ENCODE measurements around the gene DYDC2.

GRCh38 chr10:80359644-80360043, 3.1 kb downstream of the DYDC2 start:
- TF ChIP-seq CTCF (conservative IDR thresholded peaks at IDR 0.05; ENCODE audit: low read depth in 2 of 2): no peak
- TF ChIP-seq REST (IDR thresholded peaks at IDR 0.05; ENCODE audit: unreplicated experiment): no peak
- no peak for TF ChIP-seq POLR2AphosphoS5 (IDR thresholded peaks at IDR 0.05; ENCODE audit: low read depth)
- TF ChIP-seq EZH2phosphoT487 (IDR thresholded peaks at IDR 0.05; ENCODE audit: unreplicated experiment): no peak
